IMR-90 (cell line): Measurements from ENCODE around the gene GRB10. TPM values are rescaled to one million over a fixed set of nuclear protein-coding genes. Genes with fewer than 3 reads are reported as not detected.

ENCODE experiments used
- ATAC-seq: fragments of 200-7000 bp; cut with Tn5 transposase; 2 replicates; pipeline ENCODE4 v1.9.1; 2020; ENCODE audit warnings: low read depth, mild to moderate bottlenecking, moderate library complexity
- BruUV-seq: library from RNA; stranded (reverse); fragments of 400-500 nt; replicated peaks from 2 replicates; lab custom pipeline; 2021; lab: Mats Ljungman, UMichigan
- CTCF ChIA-PET: fragments of 300-600 bp; formaldehyde crosslinking; extraction: SDS; loops from one replicate; lab custom pipeline; 2021; ENCODE audit warnings: antibody characterized with exemption; lab: Yijun Ruan, JAX
- POLR2A ChIA-PET: fragments of 300-600 bp; sonication (Branson Sonifier 250); formaldehyde crosslinking; loops from one replicate; lab custom pipeline; 2022; ENCODE audit warnings: antibody characterized with exemption; ENCODE audit not compliant: unreplicated experiment; lab: Charles Lee
- DNase-seq: peaks from one replicate; pipeline ENCODE4 v3.0.0; 2013
- H2AFZ ChIP-seq: replicated peaks from 2 replicates; pipeline ENCODE3; 2013; ENCODE audit warnings: low read length, mild to moderate bottlenecking; ENCODE audit not compliant: poor library complexity
- H2AK5ac ChIP-seq: 2 replicates; pipeline ENCODE4 v1.6.1; 2013; ENCODE audit warnings: low read depth, low read length, inconsistent platforms
- H2AK9ac ChIP-seq: replicated peaks from 2 replicates; pipeline ENCODE3; 2013; ENCODE audit warnings: mild to moderate bottlenecking, low read depth, low read length, moderate library complexity; ENCODE audit not compliant: poor library complexity
- H2BK120ac ChIP-seq: 2 replicates; pipeline ENCODE4 v1.6.1; 2013; ENCODE audit warnings: low read depth, low read length, inconsistent platforms
- H2BK15ac ChIP-seq: 3 replicates; pipeline ENCODE4 v1.6.1; 2013; ENCODE audit warnings: low read depth, low read length, inconsistent platforms
- H2BK20ac ChIP-seq: 2 replicates; pipeline ENCODE4 v1.6.1; 2013; ENCODE audit warnings: low read depth, mild to moderate bottlenecking, inconsistent platforms, low read length, moderate library complexity
- H2BK5ac ChIP-seq: 2 replicates; pipeline ENCODE4 v1.6.1; 2013; ENCODE audit warnings: mild to moderate bottlenecking, low read depth, low read length, inconsistent platforms; ENCODE audit not compliant: poor library complexity, severe bottlenecking
- H3K14ac ChIP-seq: replicated peaks from 2 replicates; pipeline ENCODE4 v1.6.1; 2013; ENCODE audit warnings: low read depth, low read length, inconsistent platforms
- H3K18ac ChIP-seq: 2 replicates; pipeline ENCODE4 v1.6.1; 2013; ENCODE audit warnings: low read depth, low read length, control low read depth
- H3K23ac ChIP-seq: 2 replicates; pipeline ENCODE4 v1.6.1; 2013; ENCODE audit warnings: low read depth, low read length, inconsistent platforms
- H3K27ac ChIP-seq: 2 replicates; pipeline ENCODE4 v1.5.1; 2013; ENCODE audit warnings: mild to moderate bottlenecking, control low read depth, low read length; ENCODE audit not compliant: insufficient read depth
- H3K27me3 ChIP-seq: 2 replicates; pipeline ENCODE4 v1.6.1; 2013; ENCODE audit warnings: low read length; ENCODE audit not compliant: control insufficient read depth, insufficient read depth
- H3K36me3 ChIP-seq: 2 replicates; pipeline ENCODE4 v1.6.1; 2013; ENCODE audit warnings: low read length, mixed read lengths; ENCODE audit not compliant: control insufficient read depth, insufficient read depth
- H3K4ac ChIP-seq: 2 replicates; pipeline ENCODE4 v1.6.1; 2013; ENCODE audit warnings: low read depth, low read length, inconsistent platforms
- H3K4me1 ChIP-seq: 2 replicates; pipeline ENCODE4 v1.6.1; 2013; ENCODE audit warnings: low read length, mixed read lengths; ENCODE audit not compliant: control insufficient read depth, insufficient read depth
- H3K4me2 ChIP-seq: 2 replicates; pipeline ENCODE4 v1.6.1; 2013; ENCODE audit warnings: low read depth, mild to moderate bottlenecking, control low read depth, low read length, moderate library complexity
- H3K4me3 ChIP-seq: 2 replicates; pipeline ENCODE4 v1.5.1; 2013; ENCODE audit warnings: low read depth, mild to moderate bottlenecking, control low read depth, low read length, moderate library complexity; ENCODE audit not compliant: insufficient read depth
- H3K56ac ChIP-seq: 2 replicates; pipeline ENCODE4 v1.6.1; 2013; ENCODE audit warnings: low read length, inconsistent platforms; ENCODE audit not compliant: insufficient read depth; ENCODE audit errors: extremely low read depth
- H3K79me1 ChIP-seq, 2 experiments: 2 replicates each; pipeline ENCODE4 v1.6.1; 2013; ENCODE audit warnings: low read length in 2 of 2, inconsistent platforms in 1 of 2, low read depth in 1 of 2
- H3K9ac ChIP-seq: 2 replicates; pipeline ENCODE4 v1.6.1; 2013; ENCODE audit warnings: low read depth, low read length, control low read depth
- H3K9me1 ChIP-seq: 2 replicates; pipeline ENCODE4 v1.6.1; 2013; ENCODE audit warnings: low read length, inconsistent platforms; ENCODE audit not compliant: insufficient read depth
- H3K9me3 ChIP-seq: 2 replicates; pipeline ENCODE4 v1.6.1; 2013; ENCODE audit warnings: low read length; ENCODE audit not compliant: control insufficient read depth, insufficient read depth
- H4K20me1 ChIP-seq: 2 replicates; pipeline ENCODE4 v1.6.1; 2013; ENCODE audit warnings: low read length, inconsistent platforms; ENCODE audit not compliant: insufficient read depth
- H4K5ac ChIP-seq: 2 replicates; pipeline ENCODE4 v1.6.1; 2013; ENCODE audit warnings: mild to moderate bottlenecking, low read depth, low read length, control low read depth
- H4K8ac ChIP-seq, 2 experiments: 2 replicates each; pipeline ENCODE4 v1.6.1; 2013; ENCODE audit warnings: low read depth in 2 of 2, low read length in 2 of 2, control low read depth in 1 of 2, inconsistent platforms in 1 of 2
- H4K91ac ChIP-seq: 2 replicates; pipeline ENCODE4 v1.6.1; 2013; ENCODE audit warnings: low read depth, low read length, inconsistent platforms; ENCODE audit not compliant: insufficient read depth
- BHLHE40 ChIP-seq: fragments of 150-350 bp; IDR thresholded peaks from 2 replicates; pipeline ENCODE4 v1.6.1; 2016; ENCODE audit warnings: mild to moderate bottlenecking, low read depth, low read length
- CEBPB ChIP-seq: IDR thresholded peaks from 2 replicates; pipeline ENCODE4 v1.6.1; 2012; ENCODE audit warnings: low read depth, low read length, improper control_type of control experiment
- CHD1 ChIP-seq: IDR thresholded peaks from 2 replicates; pipeline ENCODE4 v1.6.1; 2012; ENCODE audit warnings: low read depth, low read length, improper control_type of control experiment
- FOS ChIP-seq: fragments of 150-350 bp; IDR thresholded peaks from 2 replicates; pipeline ENCODE4 v1.6.1; 2016; ENCODE audit warnings: low read depth, low read length
- MAFK ChIP-seq: IDR thresholded peaks from 2 replicates; pipeline ENCODE4 v1.6.1; 2012; ENCODE audit warnings: low read depth, low read length, improper control_type of control experiment
- MAZ ChIP-seq: IDR thresholded peaks from 2 replicates; pipeline ENCODE4 v1.6.1; 2012; ENCODE audit warnings: low read depth, mild to moderate bottlenecking, low read length, improper control_type of control experiment, moderate library complexity, borderline replicate concordance
- MXI1 ChIP-seq: IDR thresholded peaks from 2 replicates; pipeline ENCODE4 v1.6.1; 2012; ENCODE audit warnings: low read depth, mild to moderate bottlenecking, low read length, moderate library complexity, borderline replicate concordance
- NFE2L2 ChIP-seq: fragments of 150-350 bp; IDR thresholded peaks from 2 replicates; pipeline ENCODE4 v1.6.1; 2016; ENCODE audit warnings: low read depth, mild to moderate bottlenecking, low read length
- POLR2A ChIP-seq: IDR thresholded peaks from 2 replicates; pipeline ENCODE4 v1.6.1; 2012; ENCODE audit warnings: mild to moderate bottlenecking, low read depth, low read length
- RAD21 ChIP-seq: IDR thresholded peaks from 2 replicates; pipeline ENCODE4 v1.6.1; 2012; ENCODE audit warnings: low read length, improper control_type of control experiment
- RCOR1 ChIP-seq: IDR thresholded peaks from 2 replicates; pipeline ENCODE4 v1.6.1; 2012; ENCODE audit warnings: mild to moderate bottlenecking, low read length, improper control_type of control experiment; ENCODE audit not compliant: insufficient replicate concordance
- RFX5 ChIP-seq: IDR thresholded peaks from 2 replicates; pipeline ENCODE4 v1.8.0; 2012; ENCODE audit warnings: low read depth, mild to moderate bottlenecking, low read length, moderate library complexity
- SMC3 ChIP-seq: fragments of 150-350 bp; IDR thresholded peaks from 2 replicates; pipeline ENCODE4 v1.6.1; 2016; ENCODE audit warnings: low read depth, mild to moderate bottlenecking, antibody characterized with exemption, low read length, moderate library complexity
- WGBS, 2 experiments: methylation state at CpG; one replicate each; pipeline versions ENCODE4 v1.1.5 to v1.1.7; 2013; ENCODE audit warnings: missing lambda C conversion rate in 2 of 2; ENCODE audit not compliant: insufficient read length in 1 of 2; ENCODE audit errors: extremely low coverage in 2 of 2; 5-methylcytosine and 5-hydroxymethylcytosine counted together
- dilution Hi-C: fragments of 300-500 bp; cut with HindIII; formaldehyde crosslinking; loops from one replicate; pipeline ENCODE4 v1.14.3; 2018; ENCODE audit warnings: low sequenced_read_pairs; ENCODE audit not compliant: unreplicated experiment
- in situ Hi-C: fragments of 300-500 bp; cut with MboI; formaldehyde crosslinking; loops from 3 replicates; pipeline ENCODE4 v1.14.3; 2019; ENCODE audit warnings: low sequenced_read_pairs, inconsistent platforms, mixed read lengths
- intact Hi-C: fragments of 100-400 bp; cut with micrococcal nuclease; formaldehyde crosslinking; loops from 2 replicates; pipeline ENCODE4 v1.10.0; 2022
- polyA plus RNA-seq, 3 experiments: library from polyadenylated mRNA; depleted of rRNA; stranded (reverse); fragments of >200 nt; gene quantifications; 2 replicates each; pipeline ENCODE4 v1.2.3, GENCODE V29; 2012; ENCODE audit warnings: low replicate concordance in 1 of 3
- total RNA-seq: library from RNA; depleted of rRNA; stranded (reverse); fragments of >200 nt; gene quantifications from 2 replicates; pipeline ENCODE4 v1.2.3, GENCODE V29; 2012
- TF ChIP-seq, protein P1 (sequence below): fragments of 150-350 bp; IDR thresholded peaks from 2 replicates; pipeline ENCODE4 v1.6.1; 2017; ENCODE audit warnings: mild to moderate bottlenecking, antibody characterized with exemption, low read length, low read depth
- TF ChIP-seq, protein P2 (sequence below): fragments of 150-350 bp; IDR thresholded peaks from 2 replicates; pipeline ENCODE4 v1.6.1; 2016; ENCODE audit warnings: low read depth, mild to moderate bottlenecking, low read length, moderate library complexity, borderline replicate concordance
- TF ChIP-seq, protein P3 (sequence below): conservative IDR thresholded peaks from 2 replicates; pipeline ENCODE4 v1.5.1; 2012; ENCODE audit warnings: mild to moderate bottlenecking, low read depth, low read length, improper control_type of control experiment

Gene GRB10
- total and polyA plus RNA-seq, 2 of the 4 experiments (the other 2 are of a cell fraction): 6.3 to 15.1 TPM

DNA sequence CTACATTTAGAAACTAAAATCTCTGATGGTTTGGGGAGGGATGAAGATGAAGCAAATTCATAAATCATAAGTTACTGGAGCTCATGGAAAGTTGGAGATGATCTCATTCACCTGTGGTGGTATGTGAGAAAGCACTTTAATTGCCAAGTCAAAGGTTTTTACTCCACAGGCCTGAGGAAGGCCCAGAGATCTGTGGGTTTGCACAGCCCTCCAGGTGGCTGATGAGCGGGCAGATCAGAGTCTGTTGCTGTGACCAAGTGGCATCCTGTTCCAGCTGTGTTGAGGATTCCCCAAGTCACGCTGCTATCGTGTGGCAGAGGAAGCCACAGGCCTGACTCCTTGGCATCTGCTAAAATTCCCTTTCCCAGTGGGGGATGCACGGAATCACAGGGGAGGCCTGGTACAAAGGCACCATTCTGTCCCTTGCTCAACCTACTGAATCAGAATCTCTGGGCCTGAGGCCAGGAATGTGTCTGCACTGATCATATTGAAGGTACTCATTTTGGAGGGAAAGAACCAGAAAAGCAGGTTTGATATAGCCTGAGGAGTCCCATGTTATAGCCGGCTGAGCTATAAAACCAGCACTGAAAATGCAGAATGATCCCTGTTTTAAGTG, 197.8 kb downstream of the GRB10 start:
- Histone ChIP-seq H3K27ac (no peak overlapping the region), H3K36me3 (no peaks in the 10 kb centered on the region), H2BK5ac (no peak overlapping the region), H3K56ac (no peak overlapping the region), H3K4me3 (no peak overlapping the region), H2BK20ac (no peak overlapping the region), H2AK9ac (no peak overlapping the region), H3K18ac (no peak overlapping the region), H4K8ac (no peak overlapping the region), H3K9me1 (no peaks in the 10 kb centered on the region), H2BK15ac (no peak overlapping the region), H3K27me3 (no peaks in the 10 kb centered on the region), H2BK120ac (no peak overlapping the region), H2AK5ac (no peak overlapping the region), H4K20me1 (no peaks in the 10 kb centered on the region), H4K5ac (no peak overlapping the region), H3K23ac (no peak overlapping the region), H4K91ac (no peak overlapping the region), H3K9ac (no peak overlapping the region), H3K4me2 (no peak overlapping the region), H2AFZ (no peak overlapping the region), H3K79me1 (no peaks in the 10 kb centered on the region), H3K4me1 (no peaks in the 10 kb centered on the region), H3K9me3 (no peaks in the 10 kb centered on the region), H3K4ac (no peak overlapping the region), H3K14ac (no peak overlapping the region)
- in situ Hi-C loops: no loop called here
- ATAC-seq (no peak), DNase-seq (no peak)
- WGBS, 2 experiments: 70% methylated on average over 2 of the region's 5 CpGs; no CpG with 5 or more reads in 1 of the 2 experiments
- dilution Hi-C loops: no loop called here
- BruUV-seq: no TSS peak
- intact Hi-C loops: no loop called here
- CTCF ChIA-PET: interaction anchor here (0.6 kb wide), 1 partner anchor 486 kb away, joined by 3 read pairs; no protein-coding TSS in a partner anchor
- TF ChIP-seq, protein P1, sequence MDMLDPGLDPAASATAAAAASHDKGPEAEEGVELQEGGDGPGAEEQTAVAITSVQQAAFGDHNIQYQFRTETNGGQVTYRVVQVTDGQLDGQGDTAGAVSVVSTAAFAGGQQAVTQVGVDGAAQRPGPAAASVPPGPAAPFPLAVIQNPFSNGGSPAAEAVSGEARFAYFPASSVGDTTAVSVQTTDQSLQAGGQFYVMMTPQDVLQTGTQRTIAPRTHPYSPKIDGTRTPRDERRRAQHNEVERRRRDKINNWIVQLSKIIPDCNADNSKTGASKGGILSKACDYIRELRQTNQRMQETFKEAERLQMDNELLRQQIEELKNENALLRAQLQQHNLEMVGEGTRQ: no peak
- TF ChIP-seq BHLHE40: no peak
- TF ChIP-seq MAFK: no peak
- TF ChIP-seq RAD21: no peak
- TF ChIP-seq NFE2L2: no peak
- no peak for TF ChIP-seq RCOR1
- TF ChIP-seq POLR2A: no peak
- no peak for TF ChIP-seq MAZ
- TF ChIP-seq RFX5: no peak
- TF ChIP-seq SMC3: no peak
- TF ChIP-seq, protein P2, sequence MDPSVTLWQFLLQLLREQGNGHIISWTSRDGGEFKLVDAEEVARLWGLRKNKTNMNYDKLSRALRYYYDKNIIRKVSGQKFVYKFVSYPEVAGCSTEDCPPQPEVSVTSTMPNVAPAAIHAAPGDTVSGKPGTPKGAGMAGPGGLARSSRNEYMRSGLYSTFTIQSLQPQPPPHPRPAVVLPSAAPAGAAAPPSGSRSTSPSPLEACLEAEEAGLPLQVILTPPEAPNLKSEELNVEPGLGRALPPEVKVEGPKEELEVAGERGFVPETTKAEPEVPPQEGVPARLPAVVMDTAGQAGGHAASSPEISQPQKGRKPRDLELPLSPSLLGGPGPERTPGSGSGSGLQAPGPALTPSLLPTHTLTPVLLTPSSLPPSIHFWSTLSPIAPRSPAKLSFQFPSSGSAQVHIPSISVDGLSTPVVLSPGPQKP: no peak
- TF ChIP-seq CEBPB: no peak
- TF ChIP-seq, protein P3, sequence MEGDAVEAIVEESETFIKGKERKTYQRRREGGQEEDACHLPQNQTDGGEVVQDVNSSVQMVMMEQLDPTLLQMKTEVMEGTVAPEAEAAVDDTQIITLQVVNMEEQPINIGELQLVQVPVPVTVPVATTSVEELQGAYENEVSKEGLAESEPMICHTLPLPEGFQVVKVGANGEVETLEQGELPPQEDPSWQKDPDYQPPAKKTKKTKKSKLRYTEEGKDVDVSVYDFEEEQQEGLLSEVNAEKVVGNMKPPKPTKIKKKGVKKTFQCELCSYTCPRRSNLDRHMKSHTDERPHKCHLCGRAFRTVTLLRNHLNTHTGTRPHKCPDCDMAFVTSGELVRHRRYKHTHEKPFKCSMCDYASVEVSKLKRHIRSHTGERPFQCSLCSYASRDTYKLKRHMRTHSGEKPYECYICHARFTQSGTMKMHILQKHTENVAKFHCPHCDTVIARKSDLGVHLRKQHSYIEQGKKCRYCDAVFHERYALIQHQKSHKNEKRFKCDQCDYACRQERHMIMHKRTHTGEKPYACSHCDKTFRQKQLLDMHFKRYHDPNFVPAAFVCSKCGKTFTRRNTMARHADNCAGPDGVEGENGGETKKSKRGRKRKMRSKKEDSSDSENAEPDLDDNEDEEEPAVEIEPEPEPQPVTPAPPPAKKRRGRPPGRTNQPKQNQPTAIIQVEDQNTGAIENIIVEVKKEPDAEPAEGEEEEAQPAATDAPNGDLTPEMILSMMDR: no peak
- no peak for TF ChIP-seq MXI1
- TF ChIP-seq CHD1: no peak
- no peak for TF ChIP-seq FOS
- POLR2A ChIA-PET: no interaction called here
